Uterus (tissue), 2 donors: ENCODE results near the gene ZNF618.

Experiments used
- POLR2A ChIP-seq, 2 donors: fragments of 450-650 bp; IDR thresholded peaks; one replicate each; pipeline ENCODE4 v1.6.1; 2016; ENCODE audit warnings: antibody characterized with exemption in 2 of 2, mild to moderate bottlenecking in 1 of 2, moderate library complexity in 1 of 2
- TF ChIP-seq, protein P1 (sequence below), 4 experiments: fragments of 200-600 bp in 2 of 4; fragments of 450-650 bp in 2 of 4; sonication (generic) in 2 of 4; IDR thresholded peaks; one replicate each; pipeline ENCODE4 v1.5.1; 2016 to 2019; ENCODE audit warnings: antibody characterized with exemption in 4 of 4, mild to moderate bottlenecking in 2 of 4, moderate library complexity in 1 of 4

- TF ChIP-seq, protein P1, sequence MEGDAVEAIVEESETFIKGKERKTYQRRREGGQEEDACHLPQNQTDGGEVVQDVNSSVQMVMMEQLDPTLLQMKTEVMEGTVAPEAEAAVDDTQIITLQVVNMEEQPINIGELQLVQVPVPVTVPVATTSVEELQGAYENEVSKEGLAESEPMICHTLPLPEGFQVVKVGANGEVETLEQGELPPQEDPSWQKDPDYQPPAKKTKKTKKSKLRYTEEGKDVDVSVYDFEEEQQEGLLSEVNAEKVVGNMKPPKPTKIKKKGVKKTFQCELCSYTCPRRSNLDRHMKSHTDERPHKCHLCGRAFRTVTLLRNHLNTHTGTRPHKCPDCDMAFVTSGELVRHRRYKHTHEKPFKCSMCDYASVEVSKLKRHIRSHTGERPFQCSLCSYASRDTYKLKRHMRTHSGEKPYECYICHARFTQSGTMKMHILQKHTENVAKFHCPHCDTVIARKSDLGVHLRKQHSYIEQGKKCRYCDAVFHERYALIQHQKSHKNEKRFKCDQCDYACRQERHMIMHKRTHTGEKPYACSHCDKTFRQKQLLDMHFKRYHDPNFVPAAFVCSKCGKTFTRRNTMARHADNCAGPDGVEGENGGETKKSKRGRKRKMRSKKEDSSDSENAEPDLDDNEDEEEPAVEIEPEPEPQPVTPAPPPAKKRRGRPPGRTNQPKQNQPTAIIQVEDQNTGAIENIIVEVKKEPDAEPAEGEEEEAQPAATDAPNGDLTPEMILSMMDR (IDR thresholded peaks at IDR 0.05): no peak
- TF ChIP-seq POLR2A (IDR thresholded peaks at IDR 0.05): no peak
These were observed 113.8 kb downstream of the ZNF618 start for GRCh38 chr9:113989714-113990569.
